ENCODE measurements around the gene UBE4A. TPM values are rescaled to one million over a fixed set of nuclear protein-coding genes. Genes with fewer than 3 reads are reported as not detected.

Gene UBE4A
- total RNA-seq, 1 experiment from 2014 or later = 57.9 TPM

GRCh38 chr11:118447423-118447822, 88.0 kb downstream of the UBE4A start:
- in situ Hi-C loops (cut with HindIII; ENCODE audit: low pct_unique_long_range_greater_than_20kb, low sequenced_read_pairs) (no loop called here), intact Hi-C loops (cut with micrococcal nuclease; ENCODE audit: unreplicated experiment) (no loop called here)
- Histone ChIP-seq H3K27ac (ENCODE audit: low read length) (no peak overlapping the region), H3K9me3 (ENCODE audit: control insufficient read depth, insufficient read depth, low read depth, low read length) (no peaks in the 10 kb centered on the region), H3K4me3 (ENCODE audit: low read depth in 2 of 2, low read length in 2 of 2) (no peak overlapping the region), H3K36me3 (ENCODE audit: control insufficient read depth, insufficient read depth, low read length) (peaks cover 3% of the 10 kb centered on the region; the same call in 1 of the 2 replicates), H3K4me1 (ENCODE audit: control insufficient read depth, insufficient read depth, low read length) (peaks cover 33% of the 10 kb centered on the region), H3K27me3 (ENCODE audit: control insufficient read depth, insufficient read depth, low read length) (no peaks in the 10 kb centered on the region)
- DNase-seq (ENCODE audit: low read depth, low spot score) (no peak), ATAC-seq (no peak)
- BruUV-seq (replicated peaks) = TSS peak; percentile 1
- ChIA-PET POLR2A (no interaction called here), CTCF (no interaction called here)
- TF ChIP-seq SIN3A (IDR thresholded peaks at IDR 0.05; ENCODE audit: borderline replicate concordance, insufficient read depth, low read depth, low read length) (no peak), REST (IDR thresholded peaks at IDR 0.05; ENCODE audit: insufficient read depth in 1 of 2, low read depth in 2 of 2, low read length in 1 of 2) (no peak), TCF7L2 (IDR thresholded peaks at IDR 0.05; ENCODE audit: low read depth, low read length) (no peak), CTCF (IDR thresholded peaks at IDR 0.05) (no peak), POLR2AphosphoS5 (IDR thresholded peaks at IDR 0.05; ENCODE audit: low read depth, low read length) (no peak)

- ChIA-PET CTCF (no interaction called here), POLR2A (no interaction called here)
- DNase-seq (ENCODE audit: low read depth, low spot score) (no peak), ATAC-seq (no peak)
- H3K4me1 ChIP-seq (ENCODE audit: control insufficient read depth, insufficient read depth, low read length) = peaks cover 25% of the 10 kb centered on the region
- H3K9me3 ChIP-seq (ENCODE audit: control insufficient read depth, insufficient read depth, low read depth, low read length) = no peaks in the 10 kb centered on the region
- H3K27me3 ChIP-seq (ENCODE audit: control insufficient read depth, insufficient read depth, low read length) = no peaks in the 10 kb centered on the region
- no peak overlapping the region for H3K4me3 ChIP-seq (ENCODE audit: low read depth in 2 of 2, low read length in 2 of 2)
- intact Hi-C loops (cut with micrococcal nuclease; ENCODE audit: unreplicated experiment) (no loop called here), in situ Hi-C loops (cut with HindIII; ENCODE audit: low pct_unique_long_range_greater_than_20kb, low sequenced_read_pairs) (no loop called here)
- peaks cover 3% of the 10 kb centered on the region; the same call in 1 of the 2 replicates for H3K36me3 ChIP-seq (ENCODE audit: control insufficient read depth, insufficient read depth, low read length)
- no TSS peak for BruUV-seq (replicated peaks)
- no peak overlapping the region; the same call in 1 of the 2 replicates for H3K27ac ChIP-seq (ENCODE audit: low read length)
- no peak for TF ChIP-seq TCF7L2 (IDR thresholded peaks at IDR 0.05; ENCODE audit: low read depth, low read length)
- TF ChIP-seq POLR2AphosphoS5 (IDR thresholded peaks at IDR 0.05; ENCODE audit: low read depth, low read length) = no peak
- no peak for TF ChIP-seq SIN3A (IDR thresholded peaks at IDR 0.05; ENCODE audit: borderline replicate concordance, insufficient read depth, low read depth, low read length)
Measured at GRCh38 chr11:118448294-118448693, 88.9 kb downstream of the UBE4A start.

Other genes with a start within 250 kb of the UBE4A start
- 0.33 TPM for gene SCN4B, start 206.8 kb upstream of the UBE4A start, total RNA-seq (2021; ENCODE audit: unreplicated experiment)
- not detected for gene SCN2B, start 183.0 kb upstream of the UBE4A start, total RNA-seq (2021; ENCODE audit: unreplicated experiment)
- 0.39 TPM for gene JAML, start 134.6 kb upstream of the UBE4A start, total RNA-seq (2021; ENCODE audit: unreplicated experiment)
- gene MPZL3, start 107.2 kb upstream of the UBE4A start, total RNA-seq (2021; ENCODE audit: unreplicated experiment) = 1.0 TPM
- gene MPZL2, start 95.3 kb upstream of the UBE4A start, total RNA-seq (2021; ENCODE audit: unreplicated experiment) = 1.8 TPM
- gene CD3E, start 54.9 kb upstream of the UBE4A start, total RNA-seq (2021; ENCODE audit: unreplicated experiment) = 0.51 TPM
- gene CD3D, start 16.9 kb upstream of the UBE4A start, total RNA-seq (2021; ENCODE audit: unreplicated experiment) = 0.39 TPM
- gene CD3G, start 15.3 kb upstream of the UBE4A start, total RNA-seq (2021; ENCODE audit: unreplicated experiment) = 0.15 TPM
- gene ATP5MG, start 42.0 kb downstream of the UBE4A start, total RNA-seq (2021; ENCODE audit: unreplicated experiment) = 504 TPM
- 139 TPM for gene KMT2A, start 76.9 kb downstream of the UBE4A start, total RNA-seq (2021; ENCODE audit: unreplicated experiment)
- 1.2 TPM for gene TTC36, start 167.9 kb downstream of the UBE4A start, total RNA-seq (2021; ENCODE audit: unreplicated experiment)
- 6.7 TPM for gene TMEM25, start 171.6 kb downstream of the UBE4A start, total RNA-seq (2021; ENCODE audit: unreplicated experiment)
- gene IFT46, start 206.3 kb downstream of the UBE4A start, total RNA-seq (2021; ENCODE audit: unreplicated experiment) = 2.5 TPM
- 197 TPM for gene ARCN1, start 212.8 kb downstream of the UBE4A start, total RNA-seq (2021; ENCODE audit: unreplicated experiment)
- 97.7 TPM for gene PHLDB1, start 248.0 kb downstream of the UBE4A start, total RNA-seq (2021; ENCODE audit: unreplicated experiment)

All from Panc1 (cell line).